GM19467 (cell line): ENCODE data around the gene MIGA1.

Experiments
- ATAC-seq: cut with Tn5 transposase; IDR thresholded peaks from one replicate; pipeline ENCODE4 v1.9.1; 2021; ENCODE audit warnings: mild to moderate bottlenecking, moderate library complexity; ENCODE audit not compliant: unreplicated experiment

The MIGA1 gene

DNA sequence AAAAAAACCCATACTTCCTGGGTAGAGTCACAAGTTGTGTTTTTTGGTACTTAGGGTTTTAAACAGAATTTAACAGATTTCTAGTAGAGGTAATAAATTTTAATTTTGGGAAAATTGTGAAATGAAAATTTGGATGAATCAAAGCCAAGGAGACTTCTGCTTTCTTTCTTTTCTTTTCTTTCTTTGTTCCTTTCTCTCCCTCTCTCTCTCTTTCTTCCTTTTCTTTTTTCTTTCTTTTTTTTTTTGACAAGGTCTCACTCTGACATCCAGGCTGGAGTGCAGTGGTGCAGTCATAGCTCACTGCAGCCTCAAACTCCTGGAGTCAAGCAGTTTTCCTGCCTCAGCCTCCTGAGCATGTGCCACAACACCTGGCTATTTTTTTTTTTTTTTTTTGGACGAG, 62.1 kb downstream of the MIGA1 start:
- no peak for ATAC-seq

DNA sequence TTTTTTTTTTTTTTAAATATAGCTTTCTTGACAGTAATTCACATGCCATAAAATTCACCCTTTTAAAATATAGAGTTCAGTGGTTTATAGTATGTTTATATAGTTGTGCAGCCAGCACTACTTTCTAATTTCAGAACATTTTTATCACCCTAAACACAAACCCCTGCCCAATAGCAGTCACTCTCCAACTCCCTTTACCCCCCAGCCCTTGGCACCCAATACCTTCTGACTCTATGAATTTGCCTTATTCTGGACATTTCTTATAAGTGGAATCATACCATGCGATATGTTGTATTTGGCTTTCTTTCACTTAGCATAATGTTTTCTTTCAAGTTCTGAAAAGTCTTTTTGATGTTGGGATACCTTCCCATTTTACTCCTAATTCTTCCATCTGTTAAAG, 66.5 kb downstream of the MIGA1 start:
- ATAC-seq, result no peak

DNA sequence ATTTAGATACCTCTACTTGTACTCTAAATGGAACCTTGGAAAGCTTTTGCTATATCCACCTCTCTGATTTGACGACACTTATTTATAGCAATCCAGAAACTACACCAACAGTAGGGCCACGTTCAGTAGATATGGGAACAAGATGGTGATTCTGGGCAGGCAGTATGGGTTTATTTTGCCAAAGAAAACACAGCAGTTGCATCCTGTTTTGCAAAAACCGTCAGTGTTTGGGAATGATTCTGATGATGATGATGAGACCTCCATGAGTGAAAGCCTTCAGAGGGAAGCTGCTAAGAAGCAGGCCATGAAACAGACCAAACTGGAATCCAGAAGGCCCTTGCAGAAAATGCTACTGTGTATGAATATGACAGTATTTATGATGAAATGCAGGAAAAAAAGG, 67.5 kb downstream of the MIGA1 start:
- ATAC-seq, result no peak

DNA sequence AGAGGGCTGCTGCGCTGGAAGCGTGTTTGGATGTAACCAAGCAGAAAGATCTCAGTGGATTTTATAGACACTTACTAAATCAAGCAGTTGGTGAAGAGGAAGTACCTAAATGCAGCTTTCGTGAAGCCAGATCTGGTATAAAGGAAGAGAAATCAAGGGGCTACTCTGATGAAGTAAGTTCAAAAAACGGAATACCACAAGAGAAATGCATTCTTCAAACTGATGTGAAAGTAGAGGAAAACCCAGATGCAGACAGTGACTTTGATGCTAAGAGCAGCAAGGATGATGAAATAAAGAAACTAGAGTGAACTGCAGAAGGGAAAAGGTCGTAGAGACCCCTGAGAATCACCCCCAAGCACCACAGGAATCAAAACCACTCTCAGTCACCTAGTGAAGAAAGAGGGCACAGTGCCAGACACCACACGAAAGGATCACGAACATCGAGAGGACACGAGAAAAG, 68.2 kb downstream of the MIGA1 start:
- ATAC-seq, result no peak

DNA sequence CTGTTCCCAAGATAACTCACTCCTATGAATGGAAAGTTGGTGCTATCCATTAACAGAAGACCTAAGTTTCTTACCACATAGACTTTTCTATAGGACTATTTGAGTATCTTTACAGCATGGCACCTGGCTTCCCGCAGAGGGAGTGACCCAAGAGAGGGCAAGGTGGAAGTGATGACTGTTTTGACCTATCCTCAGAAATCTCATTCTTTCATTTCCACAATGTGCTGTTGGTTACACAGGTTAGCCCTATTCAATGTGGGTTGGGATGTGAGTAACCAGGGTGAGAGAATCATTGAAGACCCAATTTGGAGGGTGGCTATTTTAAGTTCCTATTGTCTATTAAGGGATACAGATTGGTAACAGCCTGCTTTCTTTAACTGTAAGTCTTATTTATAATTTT, 70.6 kb downstream of the MIGA1 start:
- no peak for ATAC-seq

DNA sequence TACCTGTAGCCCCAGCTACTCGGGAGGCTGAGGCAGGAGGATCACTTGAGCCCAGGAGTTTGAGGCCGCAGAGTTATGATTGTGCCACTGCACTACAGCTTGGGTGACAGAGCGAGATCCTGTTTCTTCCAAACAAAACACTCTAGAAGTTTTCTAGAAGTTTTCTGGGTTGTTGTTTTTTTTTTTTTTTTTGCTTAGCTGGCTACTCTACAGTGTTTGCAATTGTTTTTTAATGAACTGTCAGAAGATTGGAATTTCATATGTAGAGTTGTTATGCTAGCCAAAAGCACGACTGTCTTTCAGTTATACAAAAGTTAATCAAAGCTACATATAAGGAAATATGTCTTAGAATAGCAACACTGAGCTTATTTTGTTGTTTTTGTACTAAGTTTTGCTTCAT, 78.1 kb downstream of the MIGA1 start:
- ATAC-seq, result no peak

DNA sequence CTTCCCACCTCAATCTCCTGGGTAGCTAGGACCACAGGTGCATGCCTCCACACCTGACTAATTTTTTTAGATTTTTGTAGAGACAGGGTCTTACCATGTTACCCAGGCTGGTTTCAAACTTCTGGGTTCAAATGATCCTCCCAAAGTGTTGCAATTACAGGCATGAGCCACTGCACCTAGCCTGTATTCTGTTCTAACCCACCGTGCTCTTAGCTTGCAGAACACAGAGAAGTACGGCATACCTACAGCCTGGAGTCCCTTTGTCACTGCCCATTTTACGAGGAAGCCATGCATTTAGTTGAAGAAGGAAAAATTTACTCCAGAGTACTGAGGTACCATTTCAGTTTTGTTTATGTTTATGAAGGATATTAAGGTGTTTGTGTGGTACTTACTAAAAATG, 79.3 kb downstream of the MIGA1 start:
- ATAC-seq, result no peak

DNA sequence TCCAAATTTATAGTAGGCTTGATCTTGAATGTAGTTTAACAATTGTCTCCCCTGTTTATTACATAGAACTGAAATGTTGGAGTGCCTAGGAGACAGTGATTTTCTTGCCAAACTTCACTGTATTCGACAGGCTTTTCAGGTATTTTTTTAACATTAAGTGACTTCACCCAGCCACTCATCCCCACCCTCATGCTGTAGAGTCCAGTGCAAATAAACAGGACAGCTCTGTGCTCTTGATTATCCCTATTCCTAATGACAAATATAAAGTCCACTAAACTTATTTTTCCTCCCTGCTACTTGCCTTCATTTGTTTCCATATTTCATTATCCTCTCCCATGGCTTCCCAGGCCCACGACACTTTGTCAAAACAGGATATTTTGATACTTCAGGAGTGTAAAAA, 79.8 kb downstream of the MIGA1 start:
- no peak for ATAC-seq

DNA sequence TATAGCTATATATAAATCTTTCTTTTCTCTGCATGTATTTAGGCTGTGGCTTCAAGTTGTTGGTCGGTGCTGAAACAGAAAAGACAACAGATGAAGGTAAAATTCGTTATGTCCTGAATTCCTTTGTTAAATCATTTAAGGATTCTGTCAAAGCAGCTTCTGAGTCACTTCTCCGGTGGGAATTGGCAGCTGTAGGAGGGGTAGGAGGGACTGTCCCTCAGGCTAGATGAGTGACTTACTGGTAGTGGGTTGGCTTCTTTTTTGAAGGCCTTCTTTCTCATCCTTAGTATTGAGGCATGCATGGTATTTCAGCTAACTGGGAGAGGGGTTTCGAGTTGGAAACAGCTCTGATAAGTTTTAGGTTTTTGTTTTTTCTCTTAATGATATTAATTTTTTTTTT, 86.8 kb downstream of the MIGA1 start:
- ATAC-seq, result no peak

DNA sequence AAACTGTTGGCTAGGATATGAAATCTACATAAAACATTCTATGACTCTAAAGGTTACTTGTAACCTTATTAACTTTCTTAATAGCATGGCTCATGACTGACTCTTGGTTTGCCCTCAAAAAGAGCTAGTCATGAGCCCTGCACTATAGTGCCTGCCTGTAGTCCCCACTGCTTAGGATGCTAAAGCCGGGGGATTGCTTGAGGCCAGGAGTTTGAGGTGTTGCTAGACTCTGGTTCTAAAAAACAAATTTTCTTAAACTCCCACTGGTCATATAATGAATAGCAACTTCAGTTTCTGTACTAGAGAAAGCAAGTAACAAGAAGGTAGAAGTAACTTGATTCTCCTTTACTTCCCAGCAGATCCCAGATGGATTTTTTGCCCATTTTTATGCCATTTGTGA, 93.2 kb downstream of the MIGA1 start:
- no peak for ATAC-seq

DNA sequence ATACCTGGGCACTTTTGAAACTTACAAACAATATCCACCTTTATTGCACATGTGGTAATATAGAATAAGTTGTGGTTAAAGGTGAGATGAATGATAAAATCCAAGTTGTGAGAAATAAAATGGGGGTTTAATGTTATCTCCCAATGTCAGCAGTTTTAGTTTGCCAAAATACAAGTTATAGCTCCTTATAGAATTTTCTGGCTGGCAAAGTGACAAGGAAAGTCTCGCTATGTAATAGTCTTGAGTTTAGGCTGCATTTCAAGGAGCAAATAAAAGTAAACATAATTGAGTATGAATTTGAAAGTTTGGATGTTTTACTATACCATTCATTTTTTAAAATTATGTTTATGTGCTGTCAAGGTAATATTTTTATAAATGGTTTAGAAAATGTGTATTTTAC, 94.0 kb downstream of the MIGA1 start:
- ATAC-seq, result no peak

DNA sequence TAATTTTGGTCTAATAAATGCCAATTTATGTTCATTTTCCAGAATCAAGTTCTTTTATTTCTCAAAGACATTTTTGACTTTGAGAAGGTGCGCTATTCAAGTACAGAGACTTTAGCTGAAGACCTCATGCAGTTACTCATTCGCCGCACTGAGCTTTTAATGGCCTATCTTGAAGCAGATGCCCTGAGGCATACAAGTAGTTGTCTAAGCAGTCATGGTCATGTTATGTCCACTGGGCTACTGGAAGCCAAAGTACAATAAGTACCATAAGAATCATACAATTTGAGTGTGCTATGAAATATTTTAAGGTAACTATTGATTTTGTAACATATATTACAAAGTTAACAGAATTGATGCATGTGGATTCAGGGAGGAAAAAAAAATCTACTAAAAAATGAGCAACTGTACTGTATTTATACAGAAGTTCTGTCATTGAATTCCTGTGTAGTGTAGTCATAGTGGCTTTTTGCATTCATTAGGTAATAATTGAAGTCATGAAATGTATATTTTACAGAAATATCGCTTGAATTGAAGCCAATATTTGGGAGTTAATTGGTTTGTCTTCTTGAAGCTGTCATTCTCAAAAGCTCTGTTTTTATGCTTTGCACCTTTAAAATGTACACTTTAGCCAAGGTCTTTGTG, 95.5 kb downstream of the MIGA1 start:
- no peak for ATAC-seq

DNA sequence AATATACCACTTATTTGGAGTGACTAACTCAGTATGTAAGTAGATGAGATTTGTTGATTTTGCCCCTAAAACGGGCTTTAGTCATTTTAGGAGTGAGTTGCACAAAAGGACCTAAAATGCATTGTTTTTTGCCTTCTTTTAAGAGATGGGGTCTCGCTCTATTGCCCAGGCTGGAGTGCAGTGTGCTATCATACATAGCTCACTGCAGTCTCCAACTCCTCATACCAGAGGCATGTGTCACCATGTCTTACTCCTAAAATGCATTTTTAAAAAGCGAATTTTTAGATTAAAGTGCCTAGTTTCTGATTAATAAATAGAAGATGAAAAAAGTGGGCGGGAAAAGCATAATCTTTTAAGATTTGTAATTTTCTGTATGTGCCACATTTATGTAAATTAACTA, 97.4 kb downstream of the MIGA1 start:
- no peak for ATAC-seq

DNA sequence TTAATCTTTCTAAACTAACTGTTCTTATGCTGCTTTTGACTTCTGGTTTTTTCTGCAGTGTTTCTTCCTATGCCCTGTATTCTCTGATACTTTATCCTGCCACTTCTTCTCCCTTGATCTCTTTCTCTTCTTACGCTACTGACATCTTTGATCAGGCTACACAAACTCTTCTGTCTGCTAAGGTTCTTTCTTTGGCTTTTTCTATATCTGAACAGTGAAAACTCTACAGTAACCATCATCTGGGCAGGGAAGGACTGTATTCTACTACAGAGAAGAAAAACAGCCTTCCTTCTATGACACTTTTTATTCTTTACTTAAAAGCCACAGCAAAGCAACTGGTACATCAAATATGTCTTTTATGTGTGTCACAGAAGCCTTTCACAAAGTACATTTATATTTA, 101.6 kb downstream of the MIGA1 start:
- no peak for ATAC-seq

DNA sequence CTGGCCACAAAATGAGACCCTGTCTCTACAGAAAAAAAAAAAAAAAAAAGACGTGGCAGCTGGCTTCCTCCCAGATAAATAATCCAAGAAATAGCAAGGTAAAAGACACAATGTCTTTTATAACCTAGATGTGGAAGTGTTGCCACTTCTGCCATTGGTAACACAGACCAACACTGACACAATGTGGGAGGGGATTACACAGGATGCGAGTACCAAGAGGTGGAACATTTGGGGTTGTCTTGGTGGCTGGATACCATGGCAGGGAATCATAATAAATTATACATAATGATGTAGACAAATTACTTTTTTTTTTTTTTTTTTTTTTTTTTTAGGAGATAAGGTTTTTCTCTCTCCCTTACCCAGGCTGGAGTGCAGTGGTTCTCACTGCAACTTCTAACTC, 103.0 kb downstream of the MIGA1 start:
- ATAC-seq, result no peak

DNA sequence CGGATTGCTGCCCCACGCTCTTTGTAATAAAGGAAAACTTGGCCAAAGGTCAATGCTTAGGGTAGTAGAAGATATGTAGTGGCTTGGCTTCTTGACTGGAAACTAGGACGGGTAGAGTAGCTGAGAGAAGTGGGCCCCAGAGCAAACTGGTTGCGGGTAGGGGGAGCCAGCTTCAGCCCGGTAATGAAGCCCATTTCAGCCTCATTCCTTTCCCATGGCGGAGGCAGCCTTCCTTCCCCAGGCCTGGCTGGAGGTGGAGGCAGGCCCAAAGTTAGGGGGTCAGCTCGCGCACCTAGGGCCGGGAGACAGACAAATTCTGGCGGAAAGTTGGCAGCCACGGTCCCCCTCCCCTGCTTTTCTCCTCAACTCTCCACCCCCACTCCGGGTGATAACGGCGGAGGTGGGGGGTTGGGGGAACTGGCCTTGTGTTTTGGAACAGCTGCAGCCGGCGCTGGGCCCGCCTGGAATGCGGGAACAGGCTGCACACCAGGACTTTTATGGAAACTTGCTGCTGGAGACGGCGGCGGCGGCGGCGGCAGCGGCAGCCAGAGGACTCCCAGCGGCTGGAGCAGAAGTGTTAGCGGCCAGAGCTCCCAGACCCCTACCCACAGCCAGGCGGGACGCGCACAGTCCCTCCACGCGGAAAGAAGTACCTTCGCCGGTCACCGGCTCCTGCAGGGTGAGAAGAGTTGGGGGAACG, 108.8 kb downstream of the MIGA1 start, which contains the start of gene NEXN:
TSS of gene NEXN (plus strand) at position 544 of the 700 bp plus-strand sequence. CDS start 27,483 bp downstream, outside the sequence.
- peak; percentile 24 for ATAC-seq

DNA sequence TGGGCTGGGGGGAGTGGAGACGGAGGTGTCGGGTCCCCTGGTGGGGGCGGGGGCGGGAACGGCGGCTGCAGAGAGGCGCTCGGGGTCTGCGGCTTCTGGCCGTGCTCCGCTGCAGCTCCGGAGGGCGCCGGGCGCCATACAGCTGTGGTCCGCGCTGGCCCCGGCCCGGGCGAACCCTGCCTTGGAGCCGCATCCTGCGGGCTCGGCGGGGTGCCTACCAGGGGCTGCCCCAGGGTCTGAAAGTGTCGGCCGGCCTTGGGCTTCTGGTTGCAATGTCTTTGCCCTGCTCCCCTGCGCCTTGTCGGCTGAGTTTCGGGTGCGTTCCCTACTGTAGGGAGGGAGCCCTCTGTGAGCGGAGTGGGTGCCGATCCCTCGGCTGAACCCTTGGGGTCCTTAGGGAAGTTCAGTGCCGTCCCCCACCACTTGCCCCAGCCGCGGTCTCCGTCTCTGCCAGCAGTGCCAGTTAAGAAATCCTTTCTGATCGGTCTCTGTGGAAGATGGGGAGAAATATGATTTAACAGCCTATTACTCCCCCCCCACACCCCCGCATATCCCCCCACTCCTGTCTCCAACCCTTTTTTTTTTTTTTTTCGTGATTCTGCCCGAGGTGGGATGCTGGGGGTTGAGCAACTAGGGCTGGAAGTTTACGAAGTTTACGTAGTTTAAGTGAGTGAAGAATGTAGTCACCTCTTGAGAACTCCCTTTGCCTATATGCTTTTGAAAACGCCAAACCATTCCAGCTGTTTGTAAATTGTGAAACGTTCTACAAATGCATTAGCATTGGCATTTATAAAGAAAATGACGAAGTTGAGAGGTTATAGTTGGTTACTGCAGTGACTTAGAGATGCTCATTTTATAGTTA, 109.6 kb downstream of the MIGA1 start:
- peak; percentile 60 for ATAC-seq

DNA sequence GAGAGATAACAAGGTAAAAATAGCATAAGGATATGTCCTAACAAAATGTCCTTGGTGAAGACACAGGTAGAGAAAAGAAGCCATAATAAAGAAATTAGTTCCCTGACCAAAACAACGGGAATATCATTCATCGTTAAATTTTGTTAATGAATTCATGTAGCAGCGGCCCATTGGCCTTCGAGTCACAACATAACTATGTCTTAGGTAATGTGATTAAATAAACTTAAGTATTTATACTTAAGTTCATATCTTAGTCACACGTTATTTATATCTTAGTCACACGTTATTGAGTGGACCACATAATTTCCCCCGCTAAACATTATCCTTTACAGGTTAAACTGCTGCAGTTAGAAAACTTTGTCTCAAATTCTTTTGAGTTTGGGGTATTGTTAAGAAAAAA, 110.2 kb downstream of the MIGA1 start:
- ATAC-seq, result no peak

DNA sequence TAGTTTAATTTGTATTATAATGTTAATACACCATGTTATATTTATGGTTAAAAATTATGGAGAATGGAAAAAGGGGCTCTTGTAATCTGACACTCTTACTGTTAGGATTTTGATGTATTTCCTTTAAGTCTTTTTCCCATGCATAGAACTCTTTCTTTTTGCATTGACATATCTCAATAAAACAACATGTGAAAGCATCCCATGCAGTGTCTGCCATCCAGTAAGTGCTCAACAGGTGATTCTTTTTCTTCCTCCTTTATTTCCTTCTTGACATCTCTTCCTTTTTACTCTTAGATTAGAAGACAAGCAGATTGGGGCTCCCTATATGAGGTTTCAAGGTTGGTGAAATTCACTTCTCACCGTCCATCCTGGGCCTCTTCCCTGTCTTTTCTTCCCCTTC, 111.8 kb downstream of the MIGA1 start:
- no peak for ATAC-seq

DNA sequence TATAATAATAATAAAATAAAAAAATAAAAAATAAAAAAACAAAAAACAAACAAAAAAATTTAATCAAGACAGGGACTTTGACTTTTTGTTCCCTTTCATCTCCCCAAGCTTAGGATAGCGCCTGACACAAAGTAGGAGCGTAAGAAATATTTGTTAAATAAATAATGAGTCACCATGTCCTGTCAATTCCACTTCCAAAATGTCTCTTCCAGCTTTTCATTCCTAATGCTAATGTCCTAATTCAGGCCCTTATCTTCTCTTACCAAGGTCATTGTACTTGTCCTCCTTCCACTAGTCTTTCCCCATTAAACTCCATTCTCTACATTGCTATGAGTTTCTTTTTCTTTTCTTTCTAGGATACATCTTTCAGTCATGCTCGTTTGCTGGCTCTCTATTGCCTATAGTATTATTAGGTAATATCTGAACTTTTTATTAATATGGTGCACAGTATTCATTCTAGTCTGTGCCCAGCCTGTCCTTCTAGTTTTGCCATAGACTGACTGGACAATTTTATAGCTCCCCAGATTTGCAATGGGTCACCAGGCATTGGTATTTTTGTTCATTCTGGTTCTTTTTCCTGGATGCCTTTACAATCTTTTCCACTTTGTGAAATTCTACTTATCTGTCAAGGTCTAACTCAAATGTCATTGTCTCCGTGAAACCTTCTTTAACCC, 120.3 kb downstream of the MIGA1 start:
- ATAC-seq, result no peak

DNA sequence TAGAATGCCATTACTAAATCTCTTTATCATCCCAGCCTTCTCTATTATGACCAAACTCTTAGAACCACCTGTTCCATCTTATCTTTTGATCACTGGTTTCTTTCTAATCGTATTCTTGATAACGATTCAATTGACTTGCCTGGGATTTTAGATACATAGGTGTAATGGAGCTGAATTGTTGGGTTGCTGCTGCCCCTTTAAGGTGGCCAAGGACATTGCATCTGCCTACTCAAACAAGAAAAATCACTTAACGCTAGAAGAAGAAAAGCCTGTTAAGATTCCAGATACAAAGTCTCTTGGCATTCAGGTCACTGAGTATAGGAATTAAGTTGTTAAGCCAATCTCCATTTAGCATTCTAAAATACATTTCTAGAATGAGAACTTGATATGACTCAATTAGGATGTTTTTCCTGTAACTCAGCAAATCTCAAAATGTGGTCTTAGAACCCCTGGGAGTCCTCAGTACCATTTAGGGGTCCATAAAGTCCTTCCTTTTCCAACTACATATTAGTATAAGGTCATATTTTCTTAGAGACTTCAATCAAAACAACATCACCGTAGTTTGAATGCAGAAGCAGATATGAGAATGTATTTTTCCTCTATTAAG, 121.3 kb downstream of the MIGA1 start:
- no peak for ATAC-seq
